HepG2 (cell line): ENCODE data around the gene ALDH3B1. TPM values are rescaled to one million over a fixed set of nuclear protein-coding genes. Genes with fewer than 3 reads are reported as not detected.
A peak's percentile ranks its signal among the peaks of the same experiment; 100 is the strongest.

Experiments used
- BRCA1 ChIP-seq: sonication (generic); formaldehyde crosslinking; IDR thresholded peaks from 2 replicates; pipeline ENCODE4 v1.4.0; 2020; ENCODE audit warnings: missing genetic modification reagents
- CTCF ChIP-seq: sonication (generic); formaldehyde crosslinking; IDR thresholded peaks from 2 replicates; pipeline ENCODE4 v1.5.0; 2020; ENCODE audit warnings: mild to moderate bottlenecking, missing genetic modification reagents, moderate library complexity
- NCOA5 ChIP-seq: sonication (generic); formaldehyde crosslinking; IDR thresholded peaks from 2 replicates; pipeline ENCODE4 v1.4.0; 2020; ENCODE audit warnings: missing genetic modification reagents
- NFYC ChIP-seq: IDR thresholded peaks from 2 replicates; pipeline ENCODE4 v1.6.1; 2016; ENCODE audit warnings: missing genetic modification reagents, missing compliant biosample characterization
- RXRA ChIP-seq: sonication (generic); formaldehyde crosslinking; IDR thresholded peaks from 2 replicates; pipeline ENCODE4 v1.5.1; 2020; ENCODE audit warnings: missing genetic modification reagents
- SNAPC4 ChIP-seq: sonication (generic); formaldehyde crosslinking; IDR thresholded peaks from 2 replicates; pipeline ENCODE4 v1.4.0; 2020; ENCODE audit warnings: mild to moderate bottlenecking, missing genetic modification reagents
- SP1 ChIP-seq, 2 experiments: fragments of 450-650 bp in 1 of 2; sonication (generic) in 1 of 2; formaldehyde crosslinking in 1 of 2; IDR thresholded peaks; 2 replicates each; pipeline versions ENCODE4 v1.4.0 to v1.6.1; 2016 to 2020; ENCODE audit warnings: missing genetic modification reagents in 1 of 2
- SP2 ChIP-seq: sonication (generic); formaldehyde crosslinking; IDR thresholded peaks from 2 replicates; pipeline ENCODE4 v1.5.1; 2020; ENCODE audit warnings: mild to moderate bottlenecking, missing genetic modification reagents
- SUZ12 ChIP-seq: fragments of 150-350 bp; IDR thresholded peaks from 2 replicates; pipeline ENCODE4 v1.6.1; 2014; ENCODE audit warnings: low read depth, low read length
- TBL1XR1 ChIP-seq: fragments of 150-350 bp; IDR thresholded peaks from 2 replicates; pipeline ENCODE4 v1.6.1; 2014; ENCODE audit warnings: borderline replicate concordance, low read length; ENCODE audit not compliant: partially characterized antibody
- TRIM22 ChIP-seq: fragments of 450-650 bp; IDR thresholded peaks from 2 replicates; pipeline ENCODE4 v1.6.1; 2017
- ZMYM3 ChIP-seq: sonication (generic); formaldehyde crosslinking; IDR thresholded peaks from 2 replicates; pipeline ENCODE4 v1.5.1; 2020; ENCODE audit warnings: mild to moderate bottlenecking, missing genetic modification reagents
- ZNF207 ChIP-seq: fragments of 450-650 bp; IDR thresholded peaks from 2 replicates; pipeline ENCODE4 v1.6.1; 2016; ENCODE audit warnings: antibody characterized with exemption, borderline replicate concordance
- ZNF276 ChIP-seq: sonication (generic); formaldehyde crosslinking; IDR thresholded peaks from 2 replicates; pipeline ENCODE4 v1.4.0; 2020; ENCODE audit warnings: mild to moderate bottlenecking, low read depth, missing genetic modification reagents
- ZNF282 ChIP-seq: fragments of 450-650 bp; IDR thresholded peaks from 2 replicates; pipeline ENCODE4 v1.6.1; 2018; ENCODE audit not compliant: partially characterized antibody
- ZSCAN29 ChIP-seq: sonication (generic); formaldehyde crosslinking; conservative IDR thresholded peaks from 2 replicates; pipeline ENCODE4 v1.4.0; 2020; ENCODE audit warnings: mild to moderate bottlenecking, missing genetic modification reagents
- ZUFSP ChIP-seq: sonication (generic); formaldehyde crosslinking; IDR thresholded peaks from 2 replicates; pipeline ENCODE4 v1.9.0; 2021; ENCODE audit warnings: missing genetic modification reagents, mild to moderate bottlenecking, borderline replicate concordance
- polyA plus RNA-seq, 8 experiments: library from polyadenylated mRNA; depleted of rRNA in 3 of 8; stranded (reverse) in 7 of 8; unstranded in 1 of 8; fragments of >200 nt; fragmentation: Illumina TruSeq in 4 of 8; extraction: Trizol in 4 of 8; gene quantifications; 2 replicates each; pipeline versions ENCODE4 v1.2.1 to v1.2.3, GENCODE V29; 2011 to 2016; ENCODE audit warnings: low read depth in 4 of 8, missing spikeins in 1 of 8, mixed read lengths in 1 of 8; ENCODE audit not compliant: insufficient read depth in 1 of 8
- total RNA-seq, 5 experiments: library from RNA; depleted of rRNA; stranded (reverse); fragments of >200 nt; fragmentation: Illumina TruSeq; extraction: Trizol; gene quantifications; 2 replicates each; pipeline ENCODE4 v1.2.3, GENCODE V29; 2016; ENCODE audit warnings: low read depth in 1 of 5

The ALDH3B1 gene
- total and polyA plus RNA-seq, 2 of the 13 experiments (the other 11 are each of a cell fraction or from before 2014, with no cell fraction given): 4.0 to 6.7 TPM

- TF ChIP-seq NCOA5 (no peak), NFYC (CRISPR knock-in tag) (peak; percentile 38; the same call in 1 of the 2 replicates), ZUFSP (CRISPR knock-in tag) (no peak), SNAPC4 (peak; percentile 79), CTCF (peak; percentile 48), SP1 (IDR thresholded peaks at IDR 0.05) (no peak), SP1 (CRISPR knock-in tag; IDR thresholded peaks at IDR 0.05) (peak; percentile 74), ZSCAN29 (CRISPR knock-in tag) (no peak; the same call in 1 of the 2 replicates), ZMYM3 (CRISPR knock-in tag) (peak; percentile 98), SP2 (CRISPR knock-in tag) (no peak; the same call in 1 of the 2 replicates), ZNF276 (CRISPR knock-in tag) (peak; percentile 49; the same call in 1 of the 2 replicates), TRIM22 (no peak), RXRA (CRISPR knock-in tag) (peak; percentile 100), BRCA1 (CRISPR knock-in tag) (0 out of 2 replicates have a peak, but pooled peaks have one; percentile 85), TBL1XR1 (peak; percentile 88), ZNF207 (no peak), SUZ12 (no peak), ZNF282 (no peak)
Measured at GRCh38 chr11:68038226-68038717, 28.1 kb downstream of the ALDH3B1 start (continued).
